Brain microvascular endothelial cell (primary cell): ENCODE data around the gene XG.

Experiments
- DNase-seq: peaks from one replicate; pipeline ENCODE4 v3.0.0-alpha.2; 2020
- H3K27ac ChIP-seq: fragments of 250-450 bp; sonication (Bioruptor Pico); 2 replicates; pipeline ENCODE4 v1.5.1; 2020; ENCODE audit warnings: mild to moderate bottlenecking, moderate library complexity
- H3K27me3 ChIP-seq: fragments of 250-450 bp; sonication (Bioruptor Pico); replicated peaks from 2 replicates; pipeline ENCODE4 v1.5.1; 2020; ENCODE audit warnings: mild to moderate bottlenecking
- H3K36me3 ChIP-seq: fragments of 250-450 bp; sonication (Bioruptor Pico); replicated peaks from 2 replicates; pipeline ENCODE4 v1.5.1; 2020; ENCODE audit warnings: mild to moderate bottlenecking
- H3K4me3 ChIP-seq: 2 replicates; pipeline ENCODE4 v1.5.1; 2011; ENCODE audit warnings: low read depth, mild to moderate bottlenecking, control low read depth, low read length, moderate library complexity
- CTCF ChIP-seq: IDR thresholded peaks from 2 replicates; pipeline ENCODE4 v1.5.1; 2011; ENCODE audit warnings: low read depth, mild to moderate bottlenecking, moderate library complexity, low read length, control low read depth, inconsistent platforms; ENCODE audit errors: missing control alignments
- in situ Hi-C: cut with HindIII; loops from 2 replicates; pipeline ENCODE4 v1.10.0; 2017; ENCODE audit warnings: low sequenced_read_pairs, low pct_ligation_motif_present

XG gene

DNA sequence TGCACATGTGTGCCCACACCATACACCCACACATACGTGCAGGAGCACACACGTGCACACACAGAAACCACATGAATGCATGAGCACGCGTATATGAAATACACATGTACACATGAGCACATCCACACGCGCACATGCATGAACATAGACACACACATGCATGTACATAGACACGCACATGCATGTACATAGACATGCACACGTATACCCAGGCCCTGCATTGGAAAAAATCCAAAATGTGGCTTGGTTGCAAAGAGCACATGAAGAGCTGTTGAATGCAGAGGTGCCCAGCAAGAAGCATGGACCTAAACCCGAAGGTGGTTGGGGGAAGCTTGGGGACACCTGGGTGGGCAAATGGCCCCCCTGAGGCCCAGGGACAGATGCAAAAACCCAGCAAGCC lies 42.3 kb upstream of the XG start:
- Histone ChIP-seq H3K27me3 (no peaks in the 10 kb centered on the region), H3K27ac (peak overlapping the region; percentile 94), H3K36me3 (peaks cover 11% of the 10 kb centered on the region), H3K4me3 (no peak overlapping the region)
- in situ Hi-C loops: no loop called here
- no peak for DNase-seq
- no peak for TF ChIP-seq CTCF

DNA sequence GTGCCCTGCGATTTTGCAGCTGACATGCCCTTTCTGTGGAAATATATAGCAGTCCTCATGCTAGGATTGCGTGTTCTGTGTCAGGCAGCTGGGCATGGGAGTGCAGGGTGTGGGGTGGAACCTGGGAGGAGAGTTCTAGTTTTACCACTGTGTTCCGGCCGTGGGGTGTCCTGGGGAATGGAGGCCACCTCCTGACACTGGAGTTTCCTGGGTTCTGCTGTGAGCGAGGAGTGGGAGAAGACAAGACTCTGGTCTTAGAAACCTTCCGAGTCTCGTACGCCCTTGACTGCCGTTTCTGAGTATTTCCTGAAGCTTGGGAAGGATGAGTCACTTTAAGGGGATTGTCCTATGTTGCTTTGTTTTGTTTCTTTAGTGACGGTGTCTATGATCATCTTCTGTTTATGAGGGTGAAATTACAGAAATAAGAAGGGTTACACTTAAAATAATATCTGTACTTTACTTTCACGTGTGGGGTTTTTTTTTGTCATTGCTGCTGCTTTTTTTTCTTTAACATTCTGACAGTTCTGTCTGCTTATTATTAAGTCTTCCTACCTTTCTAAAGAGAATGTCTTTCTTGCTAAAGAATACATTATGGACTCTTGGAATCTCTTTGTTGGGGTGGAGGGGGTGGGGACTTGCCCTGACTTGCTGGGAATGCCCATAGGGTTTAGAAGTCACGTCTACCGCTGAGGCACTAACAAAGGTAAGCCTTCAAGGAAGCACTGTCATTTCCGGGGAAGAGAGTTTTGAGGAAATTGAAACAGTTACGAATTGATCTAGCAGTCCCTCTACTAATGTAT lies 41.6 kb upstream of the XG start:
- in situ Hi-C loops: no loop called here
- TF ChIP-seq CTCF: no peak
- Histone ChIP-seq H3K27ac (peak overlapping the region; percentile 94), H3K36me3 (peaks cover 12% of the 10 kb centered on the region), H3K27me3 (no peaks in the 10 kb centered on the region), H3K4me3 (peak overlapping the region; percentile 26)
- peak; percentile 78 for DNase-seq

- DNase-seq: no peak
- H3K4me3 ChIP-seq: no peak overlapping the region
- no peak for TF ChIP-seq CTCF
- H3K27me3 ChIP-seq: no peaks in the 10 kb centered on the region
- in situ Hi-C loops: no loop called here
- no peak overlapping the region for H3K27ac ChIP-seq
- peaks cover 16% of the 10 kb centered on the region for H3K36me3 ChIP-seq
Observed at GRCh38 chrX:2711441-2711840, 40.4 kb upstream of the XG start.

DNA sequence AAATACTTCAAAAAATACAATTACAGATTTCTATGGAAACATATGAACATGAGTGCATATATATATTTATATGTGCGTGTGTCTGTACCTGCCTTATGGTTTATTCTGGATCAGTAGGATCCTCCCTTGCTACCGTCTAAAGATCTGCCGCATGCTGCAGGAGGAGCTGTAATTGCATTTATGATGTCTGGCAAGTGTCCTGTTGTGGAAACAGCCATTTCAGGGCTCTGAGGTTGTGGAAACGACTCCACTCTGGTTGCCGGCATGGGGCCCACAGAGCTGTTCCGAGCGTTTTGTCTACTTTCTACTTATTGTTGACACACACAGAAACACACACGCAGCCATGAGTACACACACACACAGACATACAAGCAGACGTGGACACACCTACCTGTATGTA lies 39.4 kb upstream of the XG start:
- in situ Hi-C loops: no loop called here
- no peak for DNase-seq
- Histone ChIP-seq H3K4me3 (no peak overlapping the region), H3K36me3 (peaks cover 18% of the 10 kb centered on the region), H3K27ac (no peak overlapping the region), H3K27me3 (no peaks in the 10 kb centered on the region)
- TF ChIP-seq CTCF: no peak

GRCh38 chrX:2712890-2713840 lies 38.7 kb upstream of the XG start:
- Histone ChIP-seq H3K27me3 (no peaks in the 10 kb centered on the region), H3K36me3 (peaks cover 21% of the 10 kb centered on the region), H3K27ac (no peak overlapping the region), H3K4me3 (no peak overlapping the region)
- DNase-seq: no peak
- no peak for TF ChIP-seq CTCF
- in situ Hi-C loops: no loop called here
